Esophagus muscularis mucosa (tissue), 4 donors: ENCODE results near the gene TAC4.

Experiments
- CTCF ChIP-seq, 3 experiments: fragments of 200-600 bp in 2 of 3; fragments of 450-650 bp in 1 of 3; sonication (generic) in 2 of 3; IDR thresholded peaks; one replicate each; pipeline ENCODE4 v1.5.1; 2017 to 2019; ENCODE audit warnings: antibody characterized with exemption in 3 of 3, mild to moderate bottlenecking in 2 of 3, moderate library complexity in 1 of 3
- EP300 ChIP-seq: sonication (generic); formaldehyde crosslinking; IDR thresholded peaks from one replicate; pipeline ENCODE4 v1.6.1; 2017; ENCODE audit warnings: antibody characterized with exemption
- POLR2AphosphoS5 ChIP-seq, 2 donors: sonication (generic); formaldehyde crosslinking; IDR thresholded peaks; one replicate each; pipeline ENCODE4 v1.6.1; 2017; ENCODE audit warnings: antibody characterized with exemption in 2 of 2

- TF ChIP-seq POLR2AphosphoS5 (IDR thresholded peaks at IDR 0.05) (no peak), CTCF (IDR thresholded peaks at IDR 0.05) (no peak), EP300 (no peak)
Observed at GRCh38 chr17:49873926-49874325, 26.1 kb upstream of the TAC4 start.
